Measurements from ENCODE around the gene KCNQ5.

The KCNQ5 gene

DNA sequence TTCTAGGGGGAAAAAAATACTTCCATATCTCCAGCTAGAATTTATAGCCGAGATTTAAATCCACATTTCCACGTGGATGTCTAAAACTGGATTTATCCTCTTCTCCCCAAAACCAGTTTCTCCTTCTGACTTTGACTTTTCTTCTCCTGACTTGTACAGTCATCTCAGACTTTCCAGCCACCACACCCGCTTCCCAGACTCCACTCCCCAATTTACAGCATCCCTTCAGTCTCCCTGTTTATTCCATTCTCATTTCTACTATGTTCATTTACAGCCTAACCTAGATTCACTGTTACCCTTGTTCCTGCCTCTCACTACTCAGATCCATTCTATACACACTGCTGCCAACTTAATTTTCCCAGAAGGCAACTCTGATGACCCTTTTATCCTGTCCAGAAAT, 378.6 kb downstream of the KCNQ5 start:
- DNase-seq (ENCODE audit: low read depth, low spot score): no peak

GRCh38 chr6:73002588-73002987, 380.7 kb downstream of the KCNQ5 start:
- no peak for DNase-seq (ENCODE audit: low read depth, low spot score)

- no peak for DNase-seq (ENCODE audit: low read depth, low spot score)
Observed at GRCh38 chr6:73003302-73003701, 381.4 kb downstream of the KCNQ5 start.

DNA sequence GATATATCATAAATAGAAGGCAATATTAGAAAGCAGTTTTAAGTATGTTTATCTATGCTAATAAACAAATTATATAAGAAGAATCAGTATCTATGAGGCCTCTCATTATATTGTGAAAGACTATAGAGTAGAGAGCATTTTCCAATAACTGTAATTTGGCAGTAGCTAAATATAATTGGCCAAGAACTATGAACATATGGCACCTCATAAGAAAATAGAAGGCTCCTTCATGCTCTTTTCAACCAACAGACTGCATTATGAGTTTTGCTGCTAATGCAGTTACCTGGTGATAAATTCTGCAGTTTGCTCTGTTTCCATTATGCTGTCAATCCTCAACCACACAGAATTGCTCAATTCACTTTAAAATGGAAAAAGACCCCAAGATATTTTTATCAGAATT, 382.4 kb downstream of the KCNQ5 start:
- DNase-seq (ENCODE audit: low read depth, low spot score): no peak

- no peak for DNase-seq (ENCODE audit: low read depth, low spot score)
Observed at GRCh38 chr6:73004861-73005260, 383.0 kb downstream of the KCNQ5 start.

DNA sequence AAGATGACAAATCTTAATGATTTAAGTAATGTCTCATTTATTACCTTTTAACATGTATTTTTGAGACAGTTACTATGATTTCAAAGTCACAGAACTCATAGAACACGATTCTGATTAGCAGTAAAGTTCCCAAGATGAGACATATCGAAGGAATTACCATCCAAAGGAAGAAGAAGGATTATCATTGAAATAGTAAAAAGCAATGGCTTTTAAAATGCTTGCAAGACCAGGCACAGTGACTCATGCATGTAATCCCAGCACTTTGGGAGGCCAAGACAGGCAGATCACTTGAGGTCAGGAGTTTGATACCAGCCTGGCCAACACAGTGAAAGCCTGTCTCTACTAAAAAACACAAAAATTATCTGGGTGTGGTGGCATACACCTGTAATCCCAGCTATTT, 384.3 kb downstream of the KCNQ5 start:
- no peak for DNase-seq (ENCODE audit: low read depth, low spot score)

DNA sequence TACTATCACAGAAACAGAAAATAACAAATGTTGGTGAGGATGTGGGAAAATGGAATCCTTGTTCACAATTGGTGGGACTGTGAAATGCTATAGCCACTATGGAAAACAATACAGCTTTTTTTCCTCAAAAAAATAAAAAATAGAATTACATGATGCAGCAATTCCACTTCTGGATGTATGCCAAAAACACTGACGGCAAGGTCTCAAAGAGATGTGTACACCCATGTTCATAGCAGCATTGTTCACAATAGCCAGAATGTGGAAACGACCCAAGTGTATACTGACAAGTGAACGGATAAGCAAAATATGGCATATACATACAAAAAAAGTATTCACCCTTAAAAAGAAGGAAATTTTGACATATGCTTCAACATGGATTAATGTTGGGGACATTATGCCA, 390.1 kb downstream of the KCNQ5 start:
- no peak for DNase-seq (ENCODE audit: low read depth, low spot score)

- DNase-seq (ENCODE audit: low read depth, low spot score): no peak
Observed at GRCh38 chr6:73017476-73017875, 395.6 kb downstream of the KCNQ5 start.

DNA sequence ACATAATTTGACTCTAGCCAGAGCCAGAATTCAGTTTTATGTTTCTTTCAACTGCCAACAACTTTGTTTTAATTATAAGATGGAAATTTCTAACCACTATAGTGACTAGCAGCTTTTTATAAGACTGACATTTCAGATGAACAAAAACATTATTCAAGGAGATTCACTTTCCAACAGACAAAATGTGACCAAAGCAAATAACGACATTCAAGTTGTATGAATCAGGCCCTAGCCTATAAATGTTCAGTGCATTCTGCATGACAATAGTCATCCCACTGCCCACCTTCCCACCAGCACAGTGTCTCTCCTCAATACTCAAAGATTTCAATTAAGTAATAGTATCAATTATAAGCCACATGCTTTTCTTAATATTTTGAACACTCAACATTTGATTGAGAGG, 402.7 kb downstream of the KCNQ5 start:
- no peak for DNase-seq (ENCODE audit: low read depth, low spot score)

DNA sequence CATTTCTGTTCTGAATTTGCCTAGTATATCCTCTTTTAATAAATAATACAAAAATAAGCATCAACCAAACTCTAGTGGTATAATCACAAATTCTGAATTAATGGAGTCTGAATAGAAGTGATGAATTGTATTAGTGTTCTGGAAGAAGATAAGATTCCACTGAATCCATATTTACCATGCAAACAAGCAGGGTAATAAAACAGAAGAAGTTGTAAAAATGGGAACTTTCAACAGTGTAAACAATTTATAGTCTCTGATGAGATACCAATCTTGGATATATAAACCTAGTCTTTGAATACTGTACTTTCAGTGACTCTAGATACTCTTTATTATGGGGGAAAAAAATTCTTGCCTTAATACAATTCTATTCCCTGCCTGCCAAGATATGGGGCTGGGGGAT, 405.8 kb downstream of the KCNQ5 start:
- DNase-seq (ENCODE audit: low read depth, low spot score): no peak

DNA sequence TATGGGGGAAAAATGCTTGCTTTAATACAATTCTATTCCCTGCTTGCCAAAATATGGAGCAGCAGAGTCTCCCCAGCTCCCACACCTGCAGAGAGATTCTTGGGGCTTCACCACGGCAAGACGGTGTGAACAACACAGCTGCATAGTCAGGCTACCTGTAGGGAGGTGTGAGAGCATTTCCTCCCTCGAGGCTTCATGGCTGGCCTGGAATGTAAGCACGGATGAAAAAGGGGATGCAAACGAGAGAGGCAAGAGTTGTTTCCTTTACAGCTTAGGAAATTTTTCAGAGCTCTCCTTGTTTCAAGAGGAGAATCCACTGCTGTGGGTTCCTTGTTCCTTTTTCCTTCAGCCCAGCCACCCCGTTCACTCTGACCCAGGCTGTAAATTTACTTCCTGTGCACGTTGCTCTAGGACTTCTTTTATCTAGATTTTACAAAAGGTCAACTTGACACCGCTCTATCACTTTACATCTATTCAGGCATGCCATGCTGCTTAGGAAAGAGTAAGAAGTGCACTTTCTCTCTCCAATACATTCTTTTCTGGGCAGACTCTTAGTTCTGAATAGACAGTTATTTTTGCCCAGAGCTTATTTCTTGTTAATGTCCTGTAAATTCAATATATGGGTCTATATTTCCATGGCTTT, 406.4 kb downstream of the KCNQ5 start:
- DNase-seq (ENCODE audit: low read depth, low spot score): no peak

DNA sequence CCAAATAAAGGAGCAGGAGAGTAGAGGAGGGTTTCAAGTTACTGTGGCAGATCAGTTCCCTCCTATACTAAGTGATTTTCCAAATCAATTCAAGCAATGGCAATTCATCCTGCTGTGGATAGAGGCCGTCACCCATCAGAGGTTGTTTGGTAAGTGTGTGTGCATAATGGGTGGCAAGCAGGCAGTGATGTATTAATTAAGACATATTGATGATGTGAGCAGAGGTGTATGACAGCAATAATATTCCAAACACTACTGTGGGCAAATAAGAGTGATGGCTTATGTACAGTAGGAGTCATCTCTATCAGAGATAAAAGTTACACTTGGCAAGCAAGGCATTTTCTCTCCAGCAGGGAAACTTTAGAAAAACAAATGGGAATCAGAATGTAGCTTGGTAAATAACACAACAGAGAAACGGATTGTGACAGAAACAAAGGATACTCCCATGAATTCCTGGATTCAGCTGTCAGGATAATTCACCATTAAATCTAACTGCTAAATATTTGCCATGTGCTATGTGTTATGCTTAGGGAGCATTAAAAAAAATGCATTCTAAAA, 407.1 kb downstream of the KCNQ5 start:
- no peak for DNase-seq (ENCODE audit: low read depth, low spot score)

DNA sequence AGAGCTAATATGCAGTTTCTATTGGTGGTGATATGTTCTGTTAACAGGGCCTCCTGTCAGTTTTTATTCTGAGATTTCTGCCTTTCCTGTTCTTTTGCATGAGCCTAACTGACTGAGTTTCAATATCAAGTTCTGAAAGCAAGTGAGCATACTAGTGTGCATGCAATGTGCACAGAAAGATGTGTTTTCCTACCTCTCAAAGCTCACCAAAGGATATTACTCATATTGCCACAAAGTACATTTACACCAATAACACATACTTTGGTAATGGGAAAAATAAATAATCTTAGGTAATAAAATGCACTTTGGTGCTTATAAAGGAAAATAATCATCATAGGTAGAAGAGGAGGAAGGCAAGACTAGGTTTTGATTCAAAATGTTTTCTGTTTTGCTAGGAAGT, 408.4 kb downstream of the KCNQ5 start:
- DNase-seq (ENCODE audit: low read depth, low spot score): no peak

DNA sequence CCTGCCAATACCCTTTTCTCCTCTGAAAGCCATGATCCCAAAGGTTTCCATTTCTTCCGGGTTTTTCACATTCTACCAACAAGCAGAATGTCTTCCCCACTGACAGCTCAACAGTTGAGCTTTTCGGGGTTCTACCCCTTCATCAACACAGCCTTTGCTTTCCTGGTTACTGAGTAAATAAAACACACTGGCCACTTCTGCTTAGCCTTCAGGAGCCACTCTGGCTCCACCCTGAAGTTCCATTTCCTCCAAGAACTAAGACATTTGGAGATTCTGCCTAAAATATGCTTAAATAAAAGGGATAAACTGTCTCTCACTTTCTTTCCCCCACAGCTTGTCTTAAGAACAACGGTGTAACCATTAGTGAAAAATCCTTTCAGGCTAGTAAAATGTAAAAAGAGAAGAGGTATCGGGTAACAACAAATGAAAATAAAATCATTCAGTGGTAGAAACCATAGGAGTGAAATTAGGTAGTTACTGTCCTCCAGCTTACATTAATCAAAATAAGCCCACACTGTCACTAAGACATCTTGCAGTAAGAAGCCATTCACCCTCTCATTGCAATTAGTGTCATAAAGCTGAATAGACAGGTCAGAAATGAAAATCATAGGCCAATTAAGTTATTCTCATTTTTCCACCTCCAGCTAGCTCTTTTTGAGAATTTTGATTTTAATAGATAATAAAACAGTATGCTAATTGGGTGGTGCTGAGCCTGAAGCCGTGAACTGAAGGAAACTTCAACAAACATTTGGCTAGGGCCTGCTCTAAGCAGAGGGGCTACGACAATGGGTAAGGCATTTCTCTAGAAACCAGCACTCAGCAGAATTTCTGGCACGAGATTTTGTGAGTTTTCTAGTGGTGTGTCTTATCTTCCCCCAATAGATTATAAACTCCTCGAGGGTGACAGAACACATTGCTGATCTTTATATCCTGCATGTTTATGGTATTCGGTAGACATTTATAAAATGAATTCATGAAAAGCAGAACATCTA, 409.2 kb downstream of the KCNQ5 start:
- no peak for DNase-seq (ENCODE audit: low read depth, low spot score)

DNA sequence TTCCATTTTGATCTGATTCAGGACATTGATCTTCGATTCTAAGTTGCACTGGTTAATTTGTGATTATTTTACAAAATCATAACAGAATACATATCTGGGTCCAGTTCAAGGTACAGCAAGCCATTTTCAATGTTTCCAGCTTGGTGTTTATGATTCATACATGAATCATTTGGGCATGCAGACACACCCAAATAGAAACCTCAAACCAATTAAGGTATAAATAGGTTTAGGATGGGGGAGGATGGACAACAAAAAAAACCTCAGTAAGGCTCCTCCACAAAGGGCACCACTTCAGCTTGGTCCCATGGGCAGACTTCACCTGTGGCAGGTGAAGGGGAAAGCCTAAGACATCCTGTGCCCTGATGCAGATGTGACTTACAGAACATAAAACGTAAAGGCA, 410.7 kb downstream of the KCNQ5 start:
- DNase-seq (ENCODE audit: low read depth, low spot score): no peak

GRCh38 chr6:73036689-73037088, 414.8 kb downstream of the KCNQ5 start:
- no peak for DNase-seq (ENCODE audit: low read depth, low spot score)

GRCh38 chr6:73041051-73041450, 419.2 kb downstream of the KCNQ5 start:
- DNase-seq (ENCODE audit: low read depth, low spot score): no peak

DNA sequence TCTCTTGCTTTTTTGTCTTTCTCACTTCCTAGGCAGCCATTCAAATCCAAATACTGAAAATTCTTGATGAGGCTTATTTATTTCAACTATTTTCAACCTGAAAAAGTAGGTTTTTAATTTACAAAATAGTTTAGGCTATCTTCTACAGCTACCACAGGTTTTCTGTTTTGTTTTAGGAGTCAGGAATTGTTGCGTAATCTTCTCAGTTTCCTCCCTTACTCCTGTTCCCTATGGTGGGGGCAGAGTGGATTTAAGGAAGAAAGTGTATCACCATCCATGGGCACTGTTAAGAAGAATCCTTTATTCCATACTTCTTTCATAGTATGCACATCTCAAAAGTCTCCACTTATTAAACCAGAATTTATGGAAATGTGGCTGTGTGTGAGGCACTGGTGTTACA, 421.0 kb downstream of the KCNQ5 start:
- no peak for DNase-seq (ENCODE audit: low read depth, low spot score)

GRCh38 chr6:73043446-73043845, 421.6 kb downstream of the KCNQ5 start:
- no peak for DNase-seq (ENCODE audit: low read depth, low spot score)

DNA sequence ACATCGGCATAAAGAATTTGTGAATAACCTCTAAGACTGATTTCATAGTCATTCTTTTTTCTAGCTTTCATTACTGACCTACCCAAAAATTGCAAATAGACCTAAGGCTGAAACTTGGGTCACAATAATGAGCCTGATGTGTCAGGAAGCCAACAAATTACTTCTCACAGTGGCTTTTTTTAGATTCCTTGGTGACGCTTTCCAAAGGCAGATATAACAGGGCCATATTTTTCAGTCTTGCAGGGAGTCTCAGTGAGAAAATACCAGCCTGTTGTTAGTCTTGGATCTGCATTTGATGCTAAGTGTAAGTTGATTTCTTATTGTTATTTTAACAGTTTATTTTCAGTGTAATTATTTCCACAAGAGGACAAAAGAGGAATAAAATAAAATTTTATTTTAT, 423.7 kb downstream of the KCNQ5 start:
- no peak for DNase-seq (ENCODE audit: low read depth, low spot score)

GRCh38 chr6:73047801-73048200, 425.9 kb downstream of the KCNQ5 start:
- DNase-seq (ENCODE audit: low read depth, low spot score): no peak

- no peak for DNase-seq (ENCODE audit: low read depth, low spot score)
Observed at GRCh38 chr6:73049971-73050594, 428.2 kb downstream of the KCNQ5 start.
